ENCODE results near the gene GRAMD2A.
"Not testable (repeated sequence)": the region's sequence is repeated elsewhere in the genome, so short reads cannot be mapped to it uniquely, and the experiment has no call there.

GRAMD2A gene

DNA sequence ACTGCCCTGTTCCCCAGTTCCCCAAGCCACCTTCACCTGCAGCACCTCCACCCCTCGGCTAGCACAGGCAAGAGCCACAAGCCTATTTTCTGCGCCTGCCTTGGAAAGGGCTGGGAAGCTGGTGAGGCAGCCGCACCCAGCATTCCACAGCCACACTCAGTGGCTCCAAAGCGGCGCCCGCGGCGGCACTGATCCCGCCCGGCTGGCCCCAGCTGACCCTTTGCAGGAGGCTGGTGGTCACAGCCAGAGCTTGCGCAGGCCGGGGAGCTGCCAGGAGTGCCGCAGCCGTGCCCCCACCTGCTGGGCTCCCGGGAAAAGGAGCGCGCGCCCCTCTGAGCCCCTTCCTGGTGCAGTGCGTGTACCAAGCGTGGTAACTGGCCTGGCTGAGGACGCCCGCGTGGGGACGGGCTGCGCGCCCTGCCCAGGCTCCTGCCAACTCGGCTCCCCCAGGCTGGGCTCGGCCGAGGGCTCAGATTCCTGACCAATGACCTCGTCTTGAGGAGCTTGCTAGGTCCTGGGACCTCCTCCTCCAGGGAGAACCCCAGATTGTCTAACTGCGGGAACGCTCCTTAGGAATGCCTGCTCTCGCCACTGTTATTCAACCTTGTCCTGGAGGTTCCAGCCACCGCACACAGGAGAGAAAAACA is 13.3 kb downstream of the GRAMD2A start:
- DNase-seq (ENCODE audit: low spot score), result peak; percentile 33

DNA sequence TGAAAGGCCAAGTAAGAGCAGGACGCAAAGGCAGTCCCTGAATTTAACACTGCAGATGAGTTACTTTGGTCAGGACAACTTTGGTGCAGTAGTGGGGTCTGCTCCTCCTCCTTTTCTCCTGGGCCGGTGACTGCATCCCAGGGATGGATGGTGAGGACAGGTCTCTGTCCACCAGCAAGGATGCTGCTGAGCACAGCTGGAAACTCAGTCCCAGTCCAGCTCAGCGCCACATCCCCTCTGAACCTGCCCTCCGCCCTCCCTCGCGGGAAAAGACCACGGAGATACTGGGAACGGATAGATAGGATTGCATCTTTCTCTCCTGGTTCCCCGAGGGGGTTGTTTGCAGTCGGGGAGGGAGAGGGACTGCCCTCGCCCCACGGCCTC is 13.8 kb downstream of the GRAMD2A start:
- DNase-seq (ENCODE audit: low spot score), result no peak

DNA sequence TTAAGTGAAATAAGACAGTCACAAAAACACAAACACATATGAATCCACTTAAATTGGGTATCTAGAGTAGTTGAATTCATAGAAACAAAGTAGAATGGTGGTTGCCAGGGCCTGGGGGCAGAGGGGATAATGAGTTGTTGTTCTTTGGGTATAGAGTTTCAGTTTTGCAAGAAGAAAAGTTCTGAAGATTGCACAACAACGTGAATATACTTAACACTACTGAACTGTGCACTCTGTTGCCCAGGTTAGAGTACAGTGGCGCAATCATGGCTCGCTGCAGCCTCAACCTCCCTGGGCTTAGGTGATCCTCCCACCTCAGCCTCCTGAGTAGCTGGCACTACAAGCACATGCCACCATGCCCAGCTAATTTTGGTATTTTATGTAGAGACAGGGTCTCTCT is 14.9 kb downstream of the GRAMD2A start:
- no peak for DNase-seq (ENCODE audit: low spot score)

DNA sequence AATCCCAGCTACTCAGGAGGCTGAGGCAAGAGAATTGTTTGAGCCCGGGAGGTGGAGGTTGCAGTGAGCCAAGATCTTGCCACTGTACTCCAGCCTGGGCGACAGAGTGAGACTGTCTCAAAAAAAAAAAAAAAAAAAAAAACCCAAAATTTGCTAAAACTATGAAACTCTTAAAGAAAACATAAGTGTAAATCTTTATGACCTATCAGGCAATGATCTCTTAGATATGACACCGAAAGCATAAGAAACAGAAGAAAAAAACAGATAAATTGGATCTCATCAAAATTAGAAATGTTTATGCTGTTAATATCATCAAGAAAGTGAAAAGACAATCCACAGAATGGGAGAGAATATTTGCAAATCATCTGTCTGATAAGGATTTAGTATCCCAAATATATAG is 15.3 kb downstream of the GRAMD2A start:
- DNase-seq (ENCODE audit: low spot score), result no peak

DNA sequence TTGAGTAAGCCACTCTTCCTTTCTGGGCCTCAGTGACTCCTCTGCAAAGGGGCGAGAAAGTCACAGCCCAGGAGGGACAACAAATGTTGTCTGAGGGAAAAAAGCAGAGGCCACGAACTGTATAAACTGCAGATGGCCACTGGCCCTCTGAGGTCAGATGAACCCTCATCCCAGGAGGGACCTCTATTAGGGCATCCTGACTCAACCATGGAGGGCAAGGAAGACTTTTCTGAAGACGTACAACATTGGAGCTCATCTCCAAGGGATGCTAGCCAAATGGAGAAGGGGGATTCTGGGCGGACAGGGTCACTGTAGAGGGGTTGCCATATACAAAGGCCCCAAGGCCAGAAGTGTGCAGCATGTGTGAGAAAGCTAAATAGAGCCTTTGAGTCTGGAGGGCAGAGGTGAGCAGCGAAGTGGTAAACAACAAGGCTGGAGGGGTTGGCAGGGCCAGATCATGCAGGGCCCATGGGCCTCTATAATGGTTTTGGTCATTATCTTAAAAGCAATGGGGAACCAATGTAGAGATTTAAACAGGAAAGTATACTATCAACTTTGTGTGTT is 16.7 kb downstream of the GRAMD2A start:
- DNase-seq (ENCODE audit: low spot score), result no peak

DNA sequence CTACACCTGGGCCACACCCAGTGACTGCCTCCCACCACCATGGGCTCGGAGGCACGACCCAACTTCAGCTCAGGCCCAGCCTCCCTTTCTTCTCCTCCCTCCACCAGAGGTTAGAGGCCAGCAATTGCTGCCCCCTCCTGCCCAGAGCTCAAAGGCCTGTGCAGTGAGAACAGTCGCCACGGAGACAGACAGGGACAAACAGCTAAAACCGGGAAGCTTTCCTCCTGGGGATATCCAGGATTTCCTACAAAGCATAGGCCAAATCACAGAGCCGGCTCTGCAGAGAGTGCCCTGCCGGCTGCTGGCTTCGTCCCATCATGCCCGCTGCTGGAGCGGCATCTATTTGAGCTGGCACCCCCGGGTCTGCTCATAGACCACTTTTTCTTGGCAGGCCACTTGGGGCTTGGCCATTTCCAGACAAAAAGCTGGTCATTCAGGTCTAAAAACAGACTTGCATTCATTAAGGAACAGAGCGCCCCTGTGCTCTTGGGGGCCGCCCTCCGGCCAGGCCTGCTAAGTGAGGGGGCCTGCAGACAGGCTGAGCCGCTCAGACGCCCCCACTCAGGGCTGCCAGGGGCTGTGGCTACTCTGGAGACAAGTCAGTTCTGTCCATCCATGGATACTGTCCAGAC is 17.5 kb downstream of the GRAMD2A start:
- peak; percentile 31 for DNase-seq (ENCODE audit: low spot score)

DNA sequence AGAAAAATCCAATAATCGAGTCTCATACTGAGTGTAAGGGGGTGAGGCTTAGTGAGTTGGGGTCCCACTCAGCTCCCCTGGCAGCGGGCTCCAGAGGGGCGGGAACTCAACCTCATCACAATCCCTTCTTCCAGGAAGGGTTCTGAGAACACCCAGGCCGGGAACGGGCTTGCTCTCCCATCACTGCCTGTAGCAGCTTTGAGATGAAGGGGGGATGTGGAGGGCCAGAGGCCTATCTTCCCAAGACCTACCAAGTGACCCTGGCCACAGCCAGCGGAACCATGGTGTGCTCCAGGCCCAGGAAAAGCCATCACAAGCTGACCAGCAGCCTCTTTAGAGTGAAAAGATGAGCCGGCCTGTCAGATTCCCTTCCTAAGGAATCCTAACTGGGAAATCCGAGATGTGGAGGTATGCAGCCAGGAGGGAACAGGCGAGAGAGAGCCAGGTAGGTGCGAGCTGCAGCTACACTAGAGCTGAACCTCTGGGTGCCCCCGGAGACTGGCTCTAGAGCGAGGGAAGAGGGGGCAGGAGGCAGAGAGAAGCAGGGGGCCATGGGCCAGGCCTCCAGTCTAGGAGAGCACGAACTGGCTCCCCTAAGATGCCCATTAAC is 18.5 kb downstream of the GRAMD2A start:
- no peak for DNase-seq (ENCODE audit: low spot score)

DNA sequence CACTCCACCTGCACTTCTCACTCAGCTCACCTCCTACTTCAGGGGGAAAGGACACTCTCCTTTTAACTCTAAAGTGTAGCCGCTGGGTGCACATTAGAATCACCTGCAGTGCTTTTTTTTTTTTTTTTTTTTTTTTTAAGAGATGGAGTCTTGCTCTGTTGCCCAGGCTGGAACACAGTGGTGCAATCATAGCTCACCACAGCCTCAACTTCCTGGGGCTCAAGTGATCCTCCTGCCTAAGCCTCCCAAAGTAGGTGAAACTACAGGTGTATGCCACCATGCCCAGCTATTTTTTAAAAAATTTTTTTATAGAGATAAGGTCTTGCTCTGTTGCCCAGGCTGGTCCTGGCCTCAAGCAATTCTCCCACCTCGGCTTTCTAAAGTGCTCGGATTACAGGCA is 20.8 kb downstream of the GRAMD2A start:
- no peak for DNase-seq (ENCODE audit: low spot score)

DNA sequence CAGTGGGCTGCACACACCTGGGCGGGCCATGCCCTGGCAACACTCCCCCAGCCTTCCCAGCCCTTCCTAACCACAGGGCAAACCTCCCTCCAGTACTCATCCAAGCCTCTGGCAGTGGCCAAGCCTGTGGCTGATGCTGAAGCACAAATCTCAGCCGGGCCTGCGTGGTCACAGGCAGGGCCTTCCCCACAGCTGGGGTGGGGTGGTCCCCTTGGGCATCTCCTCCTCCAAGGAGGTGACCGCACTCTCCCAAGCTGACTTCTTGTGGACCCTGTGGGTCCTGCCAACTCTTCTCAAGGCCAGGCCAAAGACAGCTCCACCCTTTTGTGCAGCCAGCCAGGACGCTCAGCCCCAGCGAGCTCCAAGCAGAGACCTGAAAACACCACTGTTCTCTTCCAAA is 21.4 kb downstream of the GRAMD2A start:
- DNase-seq (ENCODE audit: low spot score), result no peak

DNA sequence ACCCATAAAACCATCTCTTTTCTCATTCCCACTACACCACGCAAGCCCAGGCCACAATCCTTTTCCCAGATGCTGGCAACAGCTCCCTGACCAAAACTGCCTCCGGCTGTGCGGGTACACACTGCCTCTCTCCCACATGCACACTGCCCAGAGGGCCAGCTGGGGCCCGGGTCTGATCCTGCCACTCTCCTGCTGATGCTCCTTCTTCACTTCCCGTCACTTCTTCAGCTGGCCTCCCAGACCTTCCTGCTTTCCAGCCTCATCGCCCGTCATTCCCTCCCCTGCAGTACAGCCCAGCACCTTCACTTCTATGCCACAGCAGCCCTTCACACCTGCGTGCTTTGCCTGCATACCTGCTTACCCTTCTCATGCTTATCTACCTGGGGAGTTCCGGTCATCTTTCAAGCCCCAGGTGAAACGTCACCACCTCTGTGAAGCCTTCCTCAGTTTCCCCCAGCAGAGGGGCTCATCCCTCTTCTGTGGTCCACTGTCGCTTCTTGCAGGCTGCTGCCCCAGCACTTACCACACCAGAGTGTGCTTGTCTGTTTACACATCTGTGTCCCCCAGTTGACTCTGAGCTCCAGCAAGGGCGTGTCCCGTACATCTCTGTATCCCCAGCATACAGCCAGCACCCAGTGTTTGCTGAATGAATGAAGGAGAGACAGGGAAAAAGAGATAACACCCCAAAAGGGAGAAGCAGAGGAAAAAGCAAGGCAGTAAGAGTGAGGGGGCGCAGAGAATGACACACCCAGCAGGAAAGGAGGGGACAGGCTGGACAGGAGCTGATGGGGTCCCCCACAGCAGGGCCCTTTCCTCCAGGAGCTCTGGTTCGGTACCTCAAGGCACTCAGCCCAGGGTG is 22.2 kb downstream of the GRAMD2A start:
- DNase-seq (ENCODE audit: low spot score), result no peak

DNA sequence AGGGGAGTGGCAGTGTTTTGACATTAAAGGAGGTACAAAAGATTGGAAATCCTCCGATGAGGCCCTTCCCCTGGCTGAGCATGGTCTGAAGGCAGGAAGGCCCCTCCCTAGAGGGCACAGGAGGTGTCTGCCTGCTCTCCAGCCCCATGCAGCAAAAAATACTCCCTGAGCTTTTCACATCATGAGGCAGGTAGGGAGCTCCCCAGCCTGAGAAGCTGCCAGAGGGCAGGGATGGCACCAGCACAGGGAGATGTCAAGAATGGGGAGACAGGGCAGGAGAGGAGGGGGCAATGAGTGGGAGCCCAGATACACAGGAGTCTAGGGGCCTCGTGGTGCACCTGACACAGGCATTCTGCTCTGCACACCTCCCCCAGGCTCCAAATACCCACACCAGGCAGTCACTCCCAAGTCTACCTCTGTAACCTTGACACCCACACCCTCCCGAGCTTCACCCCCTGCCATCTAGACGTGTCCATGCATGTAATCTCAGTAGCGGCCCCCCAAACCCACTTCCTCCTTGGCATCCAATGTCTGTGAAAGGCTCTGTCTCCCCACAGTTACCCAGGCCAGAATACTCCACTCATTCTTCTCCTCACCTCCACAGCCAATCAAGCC is 22.9 kb downstream of the GRAMD2A start:
- DNase-seq (ENCODE audit: low spot score), result no peak

DNA sequence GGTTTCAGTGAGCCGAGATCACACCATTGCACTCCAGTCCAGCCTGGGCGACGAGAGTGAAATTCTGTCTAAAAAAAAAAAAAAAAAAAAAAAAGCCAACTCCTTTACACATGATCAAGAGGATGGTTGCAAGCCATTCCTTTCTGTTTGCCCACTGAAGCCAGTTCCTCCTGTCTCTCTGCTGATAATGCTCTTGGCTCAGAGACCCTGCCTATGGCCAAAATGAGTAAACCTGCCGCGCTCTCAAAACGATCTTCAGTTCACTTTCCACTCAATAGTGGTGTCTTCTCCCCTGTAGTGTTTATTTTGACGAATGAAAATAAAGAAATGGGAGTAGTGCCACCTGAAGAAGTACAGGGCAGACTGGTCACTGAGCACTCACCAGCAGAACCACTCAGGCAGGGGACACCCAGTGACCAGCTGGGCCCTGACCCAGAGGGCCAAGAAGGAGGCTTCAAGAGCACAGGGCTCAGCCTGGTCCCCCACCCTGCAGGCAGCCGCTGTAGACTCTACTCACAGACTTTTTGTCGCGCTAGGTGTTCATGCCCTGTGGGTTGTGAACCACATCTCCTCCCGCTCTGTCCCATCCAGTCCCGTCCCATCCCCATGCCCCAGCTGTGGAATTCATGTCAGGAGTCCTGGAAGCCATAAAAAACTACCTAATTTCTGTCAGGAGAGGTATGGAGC is 23.6 kb downstream of the GRAMD2A start:
- no peak for DNase-seq (ENCODE audit: low spot score)

DNA sequence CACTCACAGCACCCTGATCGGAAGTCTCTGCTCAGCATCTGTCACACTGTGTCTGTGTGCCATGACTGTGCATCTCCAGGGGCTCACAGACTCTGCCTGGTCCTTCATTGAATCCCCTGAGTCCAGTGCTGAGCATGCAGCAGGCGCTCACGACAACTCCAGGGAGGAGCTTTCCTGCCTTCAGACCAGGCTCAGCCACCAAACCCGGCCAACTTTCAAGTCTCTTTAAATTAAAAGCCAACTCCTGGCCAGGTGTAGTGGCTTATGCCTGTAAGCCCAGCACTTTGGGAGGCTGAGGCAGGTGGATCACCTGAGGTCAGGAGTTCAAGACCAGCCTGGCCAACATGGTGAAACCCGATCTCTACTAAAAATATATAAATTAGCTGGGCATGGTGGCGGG is 24.2 kb downstream of the GRAMD2A start:
- DNase-seq (ENCODE audit: low spot score), result no peak

DNA sequence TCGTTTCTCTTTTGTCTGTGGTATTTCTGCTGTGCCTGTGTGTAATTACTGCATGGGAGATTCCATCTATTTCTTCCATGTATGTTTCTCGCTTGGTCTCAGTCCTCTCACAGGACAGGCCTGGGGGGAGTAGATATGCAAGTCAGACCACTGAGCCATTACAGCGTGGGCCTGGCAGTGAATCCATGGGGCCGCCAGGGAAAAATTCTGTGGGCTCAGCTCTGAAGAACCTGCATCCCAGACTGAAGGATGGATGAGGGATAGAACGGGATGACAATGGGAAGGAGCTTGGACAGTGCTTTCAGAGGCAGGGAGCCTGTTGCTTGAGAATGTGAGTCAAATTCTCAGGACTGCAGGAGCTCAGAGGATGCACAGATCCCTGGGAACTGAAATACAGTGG is 24.8 kb downstream of the GRAMD2A start:
- DNase-seq (ENCODE audit: low spot score), result no peak

DNA sequence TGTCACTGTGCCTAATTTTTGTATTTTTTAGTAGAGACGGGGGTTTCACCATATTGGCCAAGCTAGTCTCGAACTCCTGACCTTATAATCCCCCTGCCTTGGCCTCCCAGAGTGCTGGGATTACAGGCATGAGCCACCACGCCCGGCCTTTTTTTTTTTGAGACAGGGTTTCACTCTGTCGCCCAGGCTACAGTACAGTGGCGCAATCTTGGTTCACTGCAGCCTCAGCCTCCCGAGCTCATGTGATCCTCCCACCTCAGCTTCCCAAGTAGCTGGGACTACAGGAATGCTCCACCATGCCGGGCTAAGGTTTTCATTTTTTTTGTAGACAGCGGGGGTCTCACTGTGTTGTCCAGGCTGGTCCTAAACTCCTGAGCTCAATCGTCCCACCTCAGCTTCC is 25.6 kb downstream of the GRAMD2A start:
- not testable (repeated sequence) for DNase-seq (ENCODE audit: low spot score)

DNA sequence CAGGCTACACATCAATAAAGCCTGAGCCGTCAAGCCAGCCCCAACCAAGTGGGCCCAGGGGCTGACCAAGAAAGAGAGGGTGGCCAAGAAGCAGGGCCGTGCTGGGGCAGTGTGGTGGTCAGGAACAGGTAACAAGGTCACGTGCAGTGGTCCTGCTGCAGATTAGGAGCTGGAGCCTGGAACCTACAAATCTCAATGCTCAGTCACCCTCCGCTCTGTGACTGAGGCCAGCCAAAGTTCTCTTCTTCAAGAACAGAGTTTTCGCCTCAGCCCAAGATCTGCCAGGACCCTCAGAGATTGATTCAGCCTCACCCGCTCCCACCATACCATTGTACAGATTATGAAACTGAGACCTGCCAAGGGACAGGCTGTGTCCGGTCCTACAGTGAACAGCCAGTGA is 26.9 kb downstream of the GRAMD2A start:
- no peak for DNase-seq (ENCODE audit: low spot score)

DNA sequence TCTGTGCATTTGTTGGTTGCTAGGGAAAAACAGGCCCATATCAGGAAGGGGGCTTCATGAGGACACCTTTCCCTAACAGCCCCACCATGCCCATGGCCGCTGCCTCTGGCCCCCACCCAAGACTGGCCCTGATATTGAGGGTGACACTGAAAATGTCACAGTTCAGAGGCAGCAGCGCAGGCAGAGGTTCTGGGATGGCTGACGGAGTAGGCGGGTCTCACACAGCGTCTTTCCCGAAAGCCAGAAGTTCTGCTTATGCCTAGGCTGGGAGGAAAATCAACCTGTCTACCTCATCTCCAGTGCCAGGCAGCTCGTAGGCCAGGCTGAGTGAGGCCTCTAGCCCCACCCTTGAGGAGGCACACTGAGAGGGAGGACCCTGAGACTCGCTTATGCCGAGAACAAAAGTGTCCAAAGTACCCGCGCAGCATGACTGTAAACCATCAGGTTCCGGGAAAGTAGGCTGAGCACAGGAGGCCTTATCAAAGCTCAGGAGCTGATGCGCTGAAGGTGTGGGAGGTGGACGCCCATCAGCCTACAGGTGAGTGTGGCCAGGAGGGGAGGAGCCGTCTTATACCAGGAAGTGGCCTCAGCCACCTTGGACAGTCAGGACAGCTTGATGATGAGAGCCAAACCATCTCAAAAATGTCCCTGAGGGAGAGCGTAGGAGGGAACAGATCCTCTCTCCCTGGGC is 27.5 kb downstream of the GRAMD2A start:
- no peak for DNase-seq (ENCODE audit: low spot score)

DNA sequence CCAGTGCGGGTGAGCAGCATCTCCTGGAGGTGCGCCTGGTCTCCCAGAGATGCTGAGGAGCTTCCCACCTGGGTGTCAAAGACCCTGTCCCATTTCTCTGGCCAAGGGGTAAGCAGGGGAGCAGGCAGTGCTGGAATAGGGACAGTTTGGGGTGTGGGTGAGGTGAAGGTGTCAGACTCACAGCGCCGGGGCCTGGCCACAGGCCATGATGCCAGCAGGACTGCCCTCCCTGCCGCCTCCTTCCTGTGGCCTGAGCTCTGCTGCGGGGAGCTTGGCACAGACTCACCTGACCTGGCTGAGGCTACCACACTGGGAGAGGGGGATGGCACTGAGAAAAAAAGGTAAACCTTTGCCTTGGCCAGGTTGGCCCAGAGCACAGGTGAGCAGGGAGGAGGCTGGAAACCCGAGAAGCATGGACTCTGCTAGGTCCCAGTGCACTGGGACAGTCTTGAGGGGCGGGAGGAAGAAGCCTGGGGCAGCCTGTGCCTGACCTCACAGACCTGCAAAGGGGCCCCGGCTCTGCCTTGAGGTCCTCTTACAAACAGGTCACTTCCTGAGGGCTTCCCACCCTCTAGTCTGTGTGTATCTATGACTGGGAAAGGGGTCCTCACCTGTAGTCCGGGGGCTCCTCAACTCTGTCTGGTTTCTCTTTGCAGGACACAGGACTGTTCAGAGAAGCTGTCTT is 28.2 kb downstream of the GRAMD2A start:
- no peak for DNase-seq (ENCODE audit: low spot score)

DNA sequence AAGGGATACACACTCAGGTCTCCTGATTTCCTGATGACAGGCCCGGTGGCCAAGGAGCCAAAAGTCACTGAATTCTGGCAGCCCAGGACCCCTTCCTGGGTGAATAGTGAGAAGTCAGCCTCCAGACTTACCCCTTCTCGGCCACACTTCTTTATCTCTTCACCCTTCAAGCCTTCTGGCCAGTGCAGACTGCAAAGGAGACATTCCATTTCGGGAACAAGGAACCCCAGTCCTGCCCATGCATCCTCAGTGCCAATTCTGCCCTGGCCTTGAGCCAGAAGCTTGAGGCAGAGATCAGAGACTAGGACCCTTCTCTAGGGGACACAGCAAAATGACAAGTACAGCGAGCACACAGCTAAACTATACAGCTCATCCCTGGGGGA is 28.8 kb downstream of the GRAMD2A start:
- DNase-seq (ENCODE audit: low spot score), result no peak

DNA sequence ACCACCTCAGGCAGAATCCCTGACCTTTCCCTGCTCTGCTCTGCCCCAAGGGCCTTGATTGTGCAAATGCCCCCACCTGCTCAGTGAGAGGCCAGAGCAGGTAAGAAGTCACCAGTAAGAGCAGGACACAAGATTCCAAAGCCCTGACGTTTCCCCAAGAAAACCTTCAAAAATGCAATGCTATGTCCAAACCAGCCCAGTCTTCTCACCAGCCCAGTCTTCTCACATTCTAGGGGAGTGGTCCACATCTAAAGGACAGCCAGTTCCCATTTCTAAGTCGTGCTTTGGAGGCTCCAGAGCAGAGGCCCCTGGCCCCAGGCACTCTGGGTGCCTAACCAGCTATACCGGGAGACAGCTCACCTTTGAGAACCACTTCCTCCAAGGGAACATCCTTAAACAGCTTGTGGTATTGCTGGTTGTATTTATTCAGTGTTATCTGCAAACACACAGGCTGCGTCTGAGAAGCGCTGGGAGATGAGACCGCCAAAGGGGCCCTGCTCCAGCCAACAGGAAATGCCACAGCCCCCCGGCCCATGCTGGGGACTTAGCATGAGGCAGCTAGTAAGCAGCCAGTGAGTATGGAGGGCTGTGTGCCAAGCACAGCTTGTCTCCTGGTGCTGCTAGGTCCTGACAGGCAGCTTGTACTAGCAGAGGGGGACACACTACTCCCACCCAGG is 29.3 kb downstream of the GRAMD2A start:
- DNase-seq (ENCODE audit: low spot score), result no peak

All from kidney capillary endothelial cell (primary cell).